Stimulated activated naive CD8-positive, alpha-beta T cell treated with anti-CD3 and anti-CD28 coated beads, Interleukin-15, Interleukin-2, amounts not matched to agents 100 ng/mL and 50 ng/mL, for 24 hours (primary cell): ENCODE data around the gene NCK1.

Experiments
- H3K27ac Mint-ChIP-seq: one replicate; pipeline ENCODE4 v1.8.0; 2021; ENCODE audit warnings: mild to moderate bottlenecking, mixed read lengths
- H3K27me3 Mint-ChIP-seq: one replicate; pipeline ENCODE4 v1.8.0; 2021; ENCODE audit warnings: mixed read lengths
- H3K36me3 Mint-ChIP-seq: one replicate; pipeline ENCODE4 v1.8.0; 2021; ENCODE audit warnings: low read depth, mixed read lengths
- H3K4me1 Mint-ChIP-seq: one replicate; pipeline ENCODE4 v1.8.0; 2021; ENCODE audit warnings: low read depth, mixed read lengths
- H3K4me3 Mint-ChIP-seq: one replicate; pipeline ENCODE4 v1.8.0; 2021; ENCODE audit warnings: mild to moderate bottlenecking, mixed read lengths
- H3K9me3 Mint-ChIP-seq: one replicate; pipeline ENCODE4 v1.8.0; 2021; ENCODE audit warnings: mixed read lengths

The NCK1 gene

DNA sequence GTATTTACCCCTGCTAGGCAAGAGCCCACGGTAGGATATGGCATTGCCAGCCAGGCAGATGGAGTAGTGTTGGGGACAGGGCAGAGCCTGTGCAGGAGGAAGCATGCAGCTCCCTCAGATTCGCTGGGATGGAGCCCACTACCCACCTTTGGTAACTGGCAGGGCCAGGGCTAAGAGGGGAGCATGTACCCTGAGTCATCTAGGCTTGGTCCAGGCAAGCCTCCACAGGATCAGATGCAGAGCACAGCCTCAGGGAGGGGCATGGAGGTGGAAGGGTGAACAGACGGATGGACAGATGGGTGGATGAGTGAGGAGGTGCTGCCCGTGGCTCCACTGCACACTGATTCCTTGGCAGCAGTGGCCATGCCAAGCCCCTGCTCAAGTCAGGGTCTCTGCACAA, 128.8 kb downstream of the NCK1 start:
- Mint-ChIP-seq H3K4me1 (no peaks in the 10 kb centered on the region), H3K27me3 (no peaks in the 10 kb centered on the region), H3K4me3 (no peak overlapping the region), H3K36me3 (peaks cover 6% of the 10 kb centered on the region), H3K9me3 (no peaks in the 10 kb centered on the region), H3K27ac (no peak overlapping the region)

DNA sequence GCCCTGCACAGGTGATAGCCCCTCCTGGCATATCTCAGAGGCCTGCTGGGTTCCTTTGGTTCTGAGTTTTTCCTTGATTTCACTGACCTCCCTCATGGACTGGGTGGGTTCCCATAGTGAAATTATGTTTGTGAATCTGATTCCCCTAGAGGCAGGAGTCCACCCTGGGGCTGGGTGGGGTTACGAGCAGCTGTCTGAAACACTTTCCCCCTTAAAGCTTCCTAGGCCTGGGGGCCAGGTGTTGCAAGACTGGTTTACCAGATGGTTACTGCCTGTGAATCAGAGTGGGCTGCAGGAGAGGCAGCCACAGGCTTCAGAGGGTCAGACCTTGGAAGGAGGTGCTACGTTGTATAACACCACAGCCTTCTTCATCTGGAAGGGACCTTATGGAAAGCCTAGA, 130.1 kb downstream of the NCK1 start:
- H3K4me1 Mint-ChIP-seq: no peaks in the 10 kb centered on the region
- no peak overlapping the region for H3K27ac Mint-ChIP-seq

DNA sequence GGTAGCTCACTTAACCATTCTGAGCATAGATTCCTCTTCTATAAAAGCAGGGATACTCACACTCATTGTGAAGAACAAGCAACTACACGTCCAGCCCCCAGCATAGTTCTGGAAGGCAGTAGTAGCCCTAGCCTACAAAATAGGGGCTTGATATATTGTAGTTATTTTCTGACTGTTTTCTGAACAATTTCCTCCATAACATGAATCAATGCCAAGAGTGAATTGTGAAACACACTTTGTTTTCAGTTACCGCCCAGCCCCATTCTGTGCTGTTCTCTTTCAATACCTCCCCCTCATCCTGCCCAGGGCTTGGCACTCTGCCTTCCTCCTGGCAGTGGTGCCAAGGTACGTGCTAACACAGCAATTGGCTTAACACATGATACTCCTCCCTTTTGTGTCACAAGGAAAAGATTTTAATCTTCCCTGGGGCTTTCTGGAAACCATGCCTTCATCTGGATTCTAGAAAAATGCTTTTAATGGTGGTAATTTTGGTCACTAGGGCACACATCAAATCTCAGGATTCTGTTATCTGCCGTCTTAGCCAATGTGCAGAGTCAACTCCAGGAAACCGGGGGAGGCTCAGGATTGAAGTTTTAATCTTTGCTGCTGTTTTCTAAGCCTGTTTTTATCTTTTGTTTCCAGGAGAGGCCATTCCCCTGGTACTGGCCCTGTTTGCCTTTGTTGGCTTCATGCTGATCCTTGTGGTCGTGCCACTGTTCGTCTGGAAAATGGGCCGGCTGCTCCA, 132.9 kb downstream of the NCK1 start:
- H3K9me3 Mint-ChIP-seq: no peaks in the 10 kb centered on the region
- no peak overlapping the region for H3K27ac Mint-ChIP-seq
- H3K4me1 Mint-ChIP-seq: no peaks in the 10 kb centered on the region
- H3K27me3 Mint-ChIP-seq: no peaks in the 10 kb centered on the region
- no peak overlapping the region for H3K4me3 Mint-ChIP-seq
- H3K36me3 Mint-ChIP-seq: no peaks in the 10 kb centered on the region

More for the DNA sequence above, 130.1 kb downstream of the NCK1 start:
- Mint-ChIP-seq H3K4me3 (no peak overlapping the region), H3K36me3 (no peaks in the 10 kb centered on the region), H3K27me3 (no peaks in the 10 kb centered on the region), H3K9me3 (no peaks in the 10 kb centered on the region)

DNA sequence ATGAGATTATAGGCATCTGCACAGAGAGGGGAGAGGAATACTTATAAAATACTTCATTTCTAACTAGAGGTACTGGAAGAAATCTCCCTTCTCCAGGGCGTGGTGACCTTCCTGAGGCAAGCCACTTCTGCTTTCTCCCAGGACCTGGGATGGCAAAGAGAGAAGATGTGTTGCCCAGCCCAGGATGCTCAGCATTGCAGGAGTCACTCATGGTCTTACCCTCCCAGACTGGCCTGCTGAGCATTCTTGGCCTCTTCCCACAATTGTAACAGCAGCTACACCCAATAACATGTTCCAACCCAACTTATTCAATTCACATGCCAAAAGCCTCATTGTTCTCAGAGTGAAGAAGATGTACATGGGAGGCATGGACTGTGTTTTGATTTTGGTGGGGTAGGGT, 133.6 kb downstream of the NCK1 start:
- no peak overlapping the region for H3K4me3 Mint-ChIP-seq
- H3K9me3 Mint-ChIP-seq: no peaks in the 10 kb centered on the region
- no peak overlapping the region for H3K27ac Mint-ChIP-seq
- no peaks in the 10 kb centered on the region for H3K4me1 Mint-ChIP-seq
- no peaks in the 10 kb centered on the region for H3K36me3 Mint-ChIP-seq
- no peaks in the 10 kb centered on the region for H3K27me3 Mint-ChIP-seq
